ENCODE measurements around the gene CEACAM5.

DNA sequence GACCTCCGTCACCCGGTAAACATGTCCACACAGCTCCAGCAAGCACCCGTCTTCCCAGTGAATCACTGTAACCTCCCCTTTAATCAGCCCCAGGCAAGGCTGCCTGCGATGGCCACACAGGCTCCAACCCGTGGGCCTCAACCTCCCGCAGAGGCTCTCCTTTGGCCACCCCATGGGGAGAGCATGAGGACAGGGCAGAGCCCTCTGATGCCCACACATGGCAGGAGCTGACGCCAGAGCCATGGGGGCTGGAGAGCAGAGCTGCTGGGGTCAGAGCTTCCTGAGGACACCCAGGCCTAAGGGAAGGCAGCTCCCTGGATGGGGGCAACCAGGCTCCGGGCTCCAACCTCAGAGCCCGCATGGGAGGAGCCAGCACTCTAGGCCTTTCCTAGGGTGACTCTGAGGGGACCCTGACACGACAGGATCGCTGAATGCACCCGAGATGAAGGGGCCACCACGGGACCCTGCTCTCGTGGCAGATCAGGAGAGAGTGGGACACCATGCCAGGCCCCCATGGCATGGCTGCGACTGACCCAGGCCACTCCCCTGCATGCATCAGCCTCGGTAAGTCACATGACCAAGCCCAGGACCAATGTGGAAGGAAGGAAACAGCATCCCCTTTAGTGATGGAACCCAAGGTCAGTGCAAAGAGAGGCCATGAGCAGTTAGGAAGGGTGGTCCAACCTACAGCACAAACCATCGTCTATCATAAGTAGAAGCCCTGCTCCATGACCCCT is 9.0 kb upstream of the CEACAM5 start:
- TF ChIP-seq, protein P1, sequence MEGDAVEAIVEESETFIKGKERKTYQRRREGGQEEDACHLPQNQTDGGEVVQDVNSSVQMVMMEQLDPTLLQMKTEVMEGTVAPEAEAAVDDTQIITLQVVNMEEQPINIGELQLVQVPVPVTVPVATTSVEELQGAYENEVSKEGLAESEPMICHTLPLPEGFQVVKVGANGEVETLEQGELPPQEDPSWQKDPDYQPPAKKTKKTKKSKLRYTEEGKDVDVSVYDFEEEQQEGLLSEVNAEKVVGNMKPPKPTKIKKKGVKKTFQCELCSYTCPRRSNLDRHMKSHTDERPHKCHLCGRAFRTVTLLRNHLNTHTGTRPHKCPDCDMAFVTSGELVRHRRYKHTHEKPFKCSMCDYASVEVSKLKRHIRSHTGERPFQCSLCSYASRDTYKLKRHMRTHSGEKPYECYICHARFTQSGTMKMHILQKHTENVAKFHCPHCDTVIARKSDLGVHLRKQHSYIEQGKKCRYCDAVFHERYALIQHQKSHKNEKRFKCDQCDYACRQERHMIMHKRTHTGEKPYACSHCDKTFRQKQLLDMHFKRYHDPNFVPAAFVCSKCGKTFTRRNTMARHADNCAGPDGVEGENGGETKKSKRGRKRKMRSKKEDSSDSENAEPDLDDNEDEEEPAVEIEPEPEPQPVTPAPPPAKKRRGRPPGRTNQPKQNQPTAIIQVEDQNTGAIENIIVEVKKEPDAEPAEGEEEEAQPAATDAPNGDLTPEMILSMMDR (IDR thresholded peaks at IDR 0.05; ENCODE audit: low read length), result no peak
- TF ChIP-seq EZH2 (IDR thresholded peaks at IDR 0.05; ENCODE audit: borderline replicate concordance, low read length), result no peak
